HG03575 (cell line): ENCODE measurements around the gene HDAC4.
"Not testable (repeated sequence)": the region's sequence is repeated elsewhere in the genome, so short reads cannot be mapped to it uniquely, and the experiment has no call there.

Experiments
- ATAC-seq: cut with Tn5 transposase; IDR thresholded peaks from one replicate; pipeline ENCODE4 v1.9.1; 2021; ENCODE audit not compliant: unreplicated experiment, insufficient number of reproducible peaks, low FRiP score; ENCODE audit errors: extremely low read depth

Gene HDAC4

DNA sequence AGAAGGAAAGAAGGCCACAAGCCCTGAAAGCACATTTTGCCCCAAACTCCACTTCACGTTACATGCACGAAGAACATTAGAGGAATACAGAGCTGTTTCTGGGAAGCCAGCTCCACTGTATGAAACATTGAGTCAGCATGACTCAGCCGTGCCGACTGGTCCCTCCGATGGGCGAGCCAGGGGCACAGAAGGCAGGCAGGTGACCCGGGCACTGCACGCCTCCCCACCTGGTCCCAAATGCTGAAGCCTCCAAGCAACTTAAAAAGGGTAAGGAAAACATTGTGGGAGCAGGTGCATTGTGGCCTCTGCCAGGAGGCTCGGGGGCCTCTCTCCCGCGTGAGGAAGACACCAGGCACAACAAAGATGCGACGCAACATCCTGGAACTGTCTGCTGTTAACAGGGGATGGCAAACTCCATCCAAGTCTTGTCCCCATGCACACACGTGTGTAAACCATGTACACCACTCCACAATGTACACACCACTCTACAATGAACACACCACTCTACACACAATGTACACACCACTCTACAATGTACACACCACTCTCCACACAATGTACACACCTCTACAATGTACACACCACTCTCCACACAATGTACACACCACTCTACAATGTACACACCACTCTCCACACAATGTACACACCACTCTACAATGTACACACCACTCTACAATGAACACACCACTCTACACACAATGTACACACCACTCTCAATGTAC, 120.4 kb downstream of the HDAC4 start:
- ATAC-seq = not testable (repeated sequence)

DNA sequence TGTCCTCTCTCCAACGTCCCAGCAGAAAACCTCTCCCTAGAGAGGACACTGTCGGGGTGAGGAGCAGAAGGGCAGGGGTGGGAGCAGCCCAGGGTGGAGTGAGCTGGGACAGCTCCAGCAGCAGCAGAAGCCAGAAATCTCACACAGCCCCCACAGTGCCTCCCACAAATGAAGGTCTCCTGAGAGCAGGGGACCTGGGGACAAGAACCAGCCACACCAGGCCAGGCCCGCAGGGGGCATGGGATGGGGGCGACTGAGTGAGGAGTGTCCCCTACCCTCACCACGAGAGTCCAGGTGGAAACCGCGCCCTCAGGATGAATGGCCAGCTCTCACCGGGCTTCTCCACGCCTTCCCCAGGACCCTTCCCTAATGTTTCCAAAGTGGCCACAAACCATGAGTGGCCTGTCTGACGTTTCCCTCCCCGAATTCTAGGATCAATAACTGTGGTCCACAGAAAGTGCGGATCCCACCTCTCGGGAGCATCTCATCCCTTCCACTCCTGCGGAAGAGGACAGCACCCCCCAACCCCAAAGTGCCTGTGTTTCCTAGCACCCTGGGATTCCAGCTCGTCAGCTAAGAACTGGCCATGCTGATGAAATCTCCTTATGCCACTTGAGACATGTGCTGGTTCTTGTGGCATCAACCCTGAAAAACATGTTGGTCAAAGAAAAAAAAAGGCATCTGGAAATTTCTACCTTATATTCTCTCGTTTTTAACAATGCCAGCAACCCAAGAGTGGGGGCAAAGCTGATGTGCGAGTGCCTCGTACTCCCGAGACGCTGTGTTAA, 121.1 kb downstream of the HDAC4 start:
- no peak for ATAC-seq

DNA sequence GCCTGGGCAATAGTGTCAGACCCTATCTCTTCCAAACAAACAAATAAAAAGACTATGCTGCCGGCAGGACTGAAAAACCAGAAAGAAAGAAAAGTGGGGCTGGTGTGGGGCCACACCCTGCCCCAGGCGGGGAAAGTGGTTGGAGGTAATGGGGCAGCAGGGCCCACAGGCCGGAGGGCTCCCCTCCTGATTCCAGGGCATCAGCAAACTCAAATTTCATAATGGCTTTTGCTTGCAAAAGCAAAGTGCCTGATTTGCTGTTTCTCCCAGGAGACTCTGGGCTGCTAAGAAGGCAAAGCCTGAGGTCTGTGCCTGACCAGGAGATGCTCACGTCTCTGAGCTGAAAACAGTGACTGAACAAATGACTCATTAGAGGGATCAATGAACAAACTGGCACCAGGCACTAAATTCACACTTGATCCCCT, 121.9 kb downstream of the HDAC4 start:
- ATAC-seq = no peak

DNA sequence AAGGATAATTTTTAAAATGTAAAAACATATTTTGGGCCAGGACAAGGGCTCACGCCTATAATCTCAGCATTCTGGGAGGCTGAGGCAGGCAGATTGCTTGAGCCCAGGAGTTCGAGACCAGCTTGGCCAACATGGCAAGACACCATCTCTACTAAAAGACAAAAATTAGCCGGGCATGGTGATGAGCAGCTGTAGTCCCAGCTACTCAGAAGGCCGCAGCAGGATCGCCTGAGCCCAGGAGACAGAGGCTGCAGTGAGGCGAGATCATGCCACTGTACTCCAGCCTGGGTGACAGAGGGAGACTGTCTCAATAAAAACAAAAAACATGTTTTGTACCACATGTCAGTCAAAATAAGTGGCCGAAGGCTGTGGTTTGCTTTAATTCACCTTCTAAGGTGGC, 122.5 kb downstream of the HDAC4 start:
- ATAC-seq = no peak

DNA sequence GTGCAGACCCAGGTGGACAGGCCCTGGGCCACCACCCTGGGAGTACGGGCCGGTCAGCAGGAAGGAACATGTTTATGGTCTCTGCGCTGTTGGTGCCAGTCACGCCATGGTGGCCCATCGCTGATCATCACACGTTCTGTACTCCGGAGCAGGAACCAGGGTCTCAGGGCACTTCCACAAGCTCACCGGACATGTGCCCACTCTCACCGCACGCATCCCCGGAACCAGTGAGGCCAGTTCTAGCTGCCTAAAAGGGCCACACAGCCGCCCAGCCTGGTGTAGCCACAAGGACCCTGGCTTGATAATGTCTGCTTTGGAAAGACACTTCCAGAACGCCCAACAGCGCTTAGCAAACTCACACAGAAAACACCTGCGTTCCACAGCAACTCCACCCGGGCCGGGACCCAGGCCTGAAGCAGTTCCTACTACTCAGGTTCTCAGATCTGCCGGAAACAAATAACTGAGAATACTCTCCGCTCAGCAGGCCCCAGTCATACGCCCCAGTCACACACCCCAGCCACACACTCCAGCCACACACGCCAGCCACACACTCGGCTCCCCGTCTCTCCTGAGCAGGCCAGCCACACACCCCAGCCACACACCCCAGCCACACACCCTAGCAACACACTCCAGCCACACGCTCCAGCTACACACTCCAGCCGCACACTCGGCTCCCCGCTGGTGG, 123.3 kb downstream of the HDAC4 start:
- no peak for ATAC-seq

DNA sequence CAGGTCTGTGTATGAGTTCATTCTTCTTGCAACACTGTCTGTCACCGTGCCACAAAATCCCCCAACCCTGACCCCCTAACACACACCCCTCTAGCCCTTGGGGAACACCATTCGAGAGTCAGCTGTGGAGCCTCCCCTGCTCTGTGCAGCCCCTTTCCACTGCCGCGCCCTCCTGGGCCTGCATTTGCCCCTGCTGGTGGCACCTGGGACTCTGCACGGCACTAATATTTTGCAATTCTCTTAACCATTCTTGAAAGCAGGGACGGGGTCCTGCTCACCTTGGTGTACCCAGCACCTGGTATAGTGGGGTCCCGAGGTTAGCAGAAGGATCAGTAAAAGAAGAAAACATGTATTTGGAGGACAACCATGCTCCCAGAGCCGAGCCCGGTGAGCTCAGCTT, 124.0 kb downstream of the HDAC4 start:
- no peak for ATAC-seq

DNA sequence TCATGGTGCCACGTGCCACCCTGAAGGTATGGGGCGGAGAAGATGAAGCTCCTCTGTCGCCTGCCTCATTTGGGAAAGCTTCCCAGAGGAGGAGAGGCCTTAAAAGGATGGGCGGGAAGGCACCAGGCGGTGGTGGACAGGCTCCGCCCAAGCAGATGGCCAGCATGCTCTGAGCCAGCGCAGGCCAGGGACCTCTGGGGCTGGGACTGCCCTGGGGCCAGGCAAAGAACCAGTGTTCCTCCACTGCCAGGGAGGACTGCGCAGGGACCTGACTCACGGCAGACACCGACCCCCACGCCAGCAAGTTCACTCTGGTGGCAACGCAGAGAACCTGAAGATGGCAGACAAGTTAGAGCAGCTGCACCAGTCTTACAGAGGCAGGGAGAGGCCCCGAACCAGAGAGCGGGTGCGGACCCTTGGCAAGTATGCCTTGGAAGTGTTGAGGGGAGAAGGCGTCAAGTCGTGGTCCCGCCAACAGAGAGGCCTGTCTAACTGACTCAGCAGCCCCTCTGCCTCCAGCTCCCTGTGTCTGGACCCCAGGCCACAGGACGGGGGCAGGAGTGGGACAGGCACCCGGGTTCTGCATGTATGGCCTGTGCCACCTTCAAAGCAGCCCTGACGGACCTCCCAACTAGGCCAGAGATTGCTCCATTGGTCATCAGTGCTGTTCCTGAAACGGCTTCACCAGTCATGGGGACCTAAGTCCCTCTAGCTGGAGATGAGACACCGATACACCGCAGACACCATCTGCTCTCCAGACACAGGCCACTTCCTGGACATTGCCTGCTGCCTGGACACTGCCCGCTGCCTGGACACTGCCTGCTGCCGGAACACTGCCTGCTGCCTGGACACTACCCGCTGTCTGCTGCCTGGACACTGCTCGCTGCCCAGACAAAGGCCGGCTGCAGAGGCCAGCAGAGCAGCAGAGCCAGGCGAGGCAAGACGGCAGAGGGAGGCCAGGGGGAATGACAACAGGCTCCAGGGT, 124.7 kb downstream of the HDAC4 start:
- no peak for ATAC-seq

DNA sequence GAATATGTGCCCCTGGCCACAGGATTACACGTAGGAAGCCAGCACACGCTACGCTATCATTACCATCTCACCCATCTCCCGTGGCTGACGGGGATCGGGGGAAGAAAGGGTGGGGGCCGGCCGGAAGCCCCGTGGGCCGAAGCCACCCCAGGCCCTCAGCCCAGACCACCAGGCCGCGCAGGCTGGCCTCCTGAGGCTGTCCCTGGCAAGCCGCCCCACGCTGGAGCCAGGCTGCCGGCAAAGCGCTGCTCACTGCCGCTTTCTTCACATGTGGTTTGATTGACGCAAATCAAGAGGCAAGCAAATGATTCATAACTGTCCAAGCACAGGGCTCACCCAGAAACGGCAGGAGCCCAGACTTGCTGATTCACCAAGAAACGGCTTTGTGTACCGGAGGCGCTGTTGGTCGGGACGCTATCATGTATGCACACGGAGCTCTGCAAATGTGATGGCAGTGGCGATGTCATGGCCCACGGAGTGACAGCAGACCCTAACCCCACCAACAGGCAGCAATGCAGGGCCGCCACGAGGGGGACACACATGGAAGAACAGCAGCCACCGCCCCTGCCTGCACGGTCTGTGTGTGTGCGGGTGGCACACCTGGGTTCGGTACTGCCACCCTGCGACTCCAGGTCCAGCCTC, 125.7 kb downstream of the HDAC4 start:
- no peak for ATAC-seq

DNA sequence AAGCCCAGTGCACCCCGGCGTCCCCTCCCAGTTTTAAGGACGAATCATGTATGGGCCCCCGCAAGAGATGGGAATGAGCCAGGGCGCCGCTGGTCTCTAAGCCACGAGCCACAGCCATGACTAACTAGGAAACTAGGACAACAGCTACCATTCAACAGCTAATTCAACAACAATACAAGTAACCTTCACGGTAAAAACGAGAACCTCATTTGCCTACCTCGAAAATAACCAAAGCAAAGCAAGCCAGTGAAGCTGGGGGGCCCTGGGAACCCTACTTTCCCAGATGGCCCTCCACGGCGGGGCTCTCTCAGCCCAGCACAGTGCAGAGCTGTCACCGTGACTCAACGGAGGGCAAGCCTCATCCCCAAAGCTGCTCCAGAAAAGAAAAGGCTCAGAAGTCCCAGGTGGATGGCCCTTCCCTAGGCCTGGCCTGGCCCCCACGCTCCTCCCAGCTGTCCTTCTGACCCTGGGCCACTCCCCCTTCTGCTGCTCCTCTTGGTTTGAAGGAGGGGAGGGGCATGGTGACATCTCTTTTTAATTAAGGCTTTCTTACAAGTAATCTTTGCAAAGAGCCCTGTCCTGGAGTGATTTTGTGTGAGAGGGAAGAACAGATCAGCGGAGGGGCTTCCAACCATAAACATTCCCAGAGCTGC, 126.3 kb downstream of the HDAC4 start:
- no peak for ATAC-seq

DNA sequence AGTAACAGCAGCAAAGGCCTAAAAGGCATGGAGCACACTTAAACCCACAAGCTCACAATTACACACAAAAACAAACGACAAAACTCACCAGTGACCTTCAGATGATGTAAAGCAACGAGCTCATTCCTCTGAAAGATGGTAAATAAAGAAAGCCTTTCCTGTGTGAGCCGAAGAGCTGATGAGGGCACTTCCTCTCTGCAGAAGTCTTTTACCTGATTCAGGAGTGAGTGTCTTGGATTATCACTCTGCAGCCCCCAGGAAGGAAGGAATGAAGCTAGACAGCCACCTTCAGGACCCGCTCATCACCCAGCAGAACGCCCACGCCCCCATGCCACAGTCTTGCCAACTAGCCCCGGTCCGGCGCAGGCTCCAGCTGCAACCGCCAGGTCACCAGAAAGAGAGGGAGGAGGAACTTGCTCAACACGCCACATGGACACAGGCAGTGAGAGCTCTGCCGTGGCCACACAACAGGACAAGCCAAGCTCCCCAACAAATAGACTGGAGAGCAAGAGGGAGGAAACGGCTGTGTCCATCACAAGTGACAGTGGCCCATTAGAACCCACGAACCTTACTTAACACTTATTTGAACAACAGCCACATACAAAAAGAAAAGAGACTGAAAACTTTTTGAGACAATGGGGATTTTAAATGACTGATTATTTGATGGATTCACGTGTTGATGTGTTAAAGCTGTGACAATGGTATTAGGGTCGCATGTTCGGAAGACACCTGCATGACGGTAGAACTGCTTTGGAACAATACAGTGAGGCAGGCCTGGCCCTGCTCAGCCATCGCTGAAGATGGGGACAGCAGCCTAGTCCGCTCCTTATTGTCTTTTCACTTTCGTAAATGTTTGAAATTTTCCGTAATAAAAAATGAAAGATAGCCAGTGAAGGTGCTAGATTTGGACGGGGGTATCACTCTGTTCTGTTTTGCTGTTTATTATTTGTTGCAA, 127.3 kb downstream of the HDAC4 start:
- no peak for ATAC-seq

DNA sequence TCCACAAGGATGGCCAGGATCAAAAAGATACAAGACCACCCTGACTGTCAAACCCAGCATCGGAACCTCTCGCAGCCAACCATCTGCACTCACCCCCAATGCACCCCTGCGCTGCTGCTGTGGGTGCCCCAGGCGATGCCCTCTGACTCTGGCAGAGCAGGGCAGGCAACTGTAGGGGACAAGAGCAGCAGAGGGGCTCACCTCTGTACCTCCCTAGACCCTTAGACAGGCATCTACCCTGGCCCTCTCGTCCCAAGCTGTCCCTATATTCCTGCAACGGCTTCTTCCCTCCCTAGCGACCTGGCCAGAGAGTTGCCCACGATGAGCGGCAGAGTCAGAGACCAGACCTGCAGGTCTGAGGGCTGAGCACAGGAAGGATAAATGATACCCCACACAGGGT, 128.2 kb downstream of the HDAC4 start:
- ATAC-seq = no peak

DNA sequence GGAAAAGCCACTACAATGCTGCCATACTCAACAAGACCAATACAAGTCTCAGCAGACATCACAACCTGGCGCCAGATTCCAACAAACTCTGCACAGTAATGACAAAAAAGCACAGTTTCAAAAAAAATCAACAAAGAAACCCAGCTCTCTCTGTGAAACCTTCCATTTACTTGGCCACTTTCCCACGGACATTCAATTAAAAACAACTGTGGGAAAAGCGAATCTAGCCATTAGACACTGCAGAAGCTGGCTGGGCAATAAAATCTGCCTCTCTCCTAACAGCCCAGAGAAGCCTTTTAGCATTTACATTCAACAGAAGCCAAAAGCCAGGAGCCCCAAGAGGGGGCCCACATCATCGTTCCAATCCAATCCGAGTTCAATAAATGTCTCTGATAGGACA, 128.9 kb downstream of the HDAC4 start:
- ATAC-seq = no peak

DNA sequence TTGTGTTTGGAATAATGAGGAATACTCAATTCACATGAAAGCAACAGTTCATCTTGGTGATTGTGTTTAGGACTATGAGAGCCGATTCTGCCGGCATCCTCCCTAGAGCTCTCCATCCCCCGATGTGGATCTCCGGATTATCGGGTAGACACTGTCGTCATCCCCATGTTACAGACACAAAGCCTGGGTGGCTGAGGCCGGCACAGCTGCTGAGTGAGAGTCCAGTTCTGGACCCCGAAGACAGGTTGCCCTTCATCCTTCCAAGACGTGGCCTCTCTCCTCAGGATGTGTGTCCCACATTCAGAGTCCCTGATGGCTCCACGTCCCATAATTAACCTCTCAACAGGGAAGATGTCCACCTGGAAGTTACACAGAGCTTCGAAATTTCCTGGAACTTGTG, 129.3 kb downstream of the HDAC4 start:
- no peak for ATAC-seq

DNA sequence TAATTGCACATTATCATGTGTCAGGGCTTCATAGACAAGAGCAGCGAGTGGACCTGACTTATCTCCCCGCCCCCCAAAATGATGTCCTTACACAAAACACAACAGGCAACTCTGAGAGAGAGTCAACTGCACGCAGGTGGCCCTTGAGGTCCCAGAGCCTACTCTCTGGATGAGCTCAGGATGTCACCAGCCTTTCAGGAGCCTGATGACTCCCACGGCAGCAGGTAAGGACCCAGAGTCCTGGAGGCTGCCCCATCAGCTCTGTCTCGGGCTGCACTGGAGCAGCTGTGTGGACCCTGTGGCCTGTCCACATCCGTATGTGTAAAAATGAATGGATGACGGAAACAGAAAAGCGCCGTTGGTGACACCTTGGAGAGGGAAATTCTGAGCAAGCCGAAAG, 130.9 kb downstream of the HDAC4 start:
- no peak for ATAC-seq

DNA sequence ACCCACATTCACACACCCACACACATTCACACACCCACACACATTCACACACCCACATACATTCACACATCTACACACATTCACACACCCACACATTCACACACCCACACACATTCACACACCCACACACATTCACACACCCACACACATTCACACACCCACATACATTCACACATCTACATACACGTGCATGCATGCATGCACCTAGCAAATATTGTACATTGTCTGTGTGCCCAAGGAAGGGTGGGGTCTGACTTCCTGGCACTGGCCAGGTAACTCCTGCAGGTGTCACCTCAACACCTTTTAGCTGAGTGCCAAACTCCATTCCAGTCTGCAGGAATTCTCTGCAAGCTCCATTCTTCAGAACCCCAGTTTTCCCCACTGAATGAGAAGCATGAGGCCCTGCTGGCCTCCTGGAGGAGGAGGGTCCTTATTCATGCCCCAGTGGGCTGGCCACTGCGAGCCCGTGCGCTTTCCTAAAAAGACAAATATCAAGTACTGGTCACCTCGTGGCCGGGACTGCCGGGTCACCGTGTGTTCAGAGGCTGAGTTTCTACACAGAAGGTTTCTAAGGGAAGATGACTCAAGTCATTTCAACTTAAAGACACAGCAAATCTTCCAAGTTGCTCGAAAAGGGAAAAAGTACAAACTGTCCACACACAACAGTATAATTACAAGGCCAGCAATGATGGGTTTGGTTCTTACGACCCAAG, 131.5 kb downstream of the HDAC4 start:
- no peak for ATAC-seq

DNA sequence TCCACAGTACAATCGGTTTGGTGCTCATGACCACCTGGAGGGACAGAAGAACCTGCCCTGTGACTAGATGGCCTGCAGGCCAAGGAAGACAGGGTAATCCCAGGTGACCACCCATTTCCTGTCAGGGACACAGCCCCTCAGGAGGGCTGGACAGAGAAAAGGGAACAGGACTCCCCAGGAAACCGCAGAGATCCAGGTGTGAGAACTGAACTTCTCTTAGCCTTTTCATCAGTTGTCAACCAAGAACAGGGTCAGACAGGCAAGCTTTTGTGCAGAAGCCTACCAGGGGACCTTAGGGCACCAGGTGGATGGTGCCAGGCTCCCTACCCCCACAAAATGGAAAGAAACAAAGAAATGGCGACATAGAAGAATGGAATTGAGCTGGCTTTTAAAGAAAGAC, 132.3 kb downstream of the HDAC4 start:
- ATAC-seq = no peak
